ENCODE results near the gene REPIN1. TPM values are rescaled to one million over a fixed set of nuclear protein-coding genes. Genes with fewer than 3 reads are reported as not detected.

The REPIN1 gene
- total RNA-seq, 1 experiment from 2014 or later, result 106 TPM

DNA sequence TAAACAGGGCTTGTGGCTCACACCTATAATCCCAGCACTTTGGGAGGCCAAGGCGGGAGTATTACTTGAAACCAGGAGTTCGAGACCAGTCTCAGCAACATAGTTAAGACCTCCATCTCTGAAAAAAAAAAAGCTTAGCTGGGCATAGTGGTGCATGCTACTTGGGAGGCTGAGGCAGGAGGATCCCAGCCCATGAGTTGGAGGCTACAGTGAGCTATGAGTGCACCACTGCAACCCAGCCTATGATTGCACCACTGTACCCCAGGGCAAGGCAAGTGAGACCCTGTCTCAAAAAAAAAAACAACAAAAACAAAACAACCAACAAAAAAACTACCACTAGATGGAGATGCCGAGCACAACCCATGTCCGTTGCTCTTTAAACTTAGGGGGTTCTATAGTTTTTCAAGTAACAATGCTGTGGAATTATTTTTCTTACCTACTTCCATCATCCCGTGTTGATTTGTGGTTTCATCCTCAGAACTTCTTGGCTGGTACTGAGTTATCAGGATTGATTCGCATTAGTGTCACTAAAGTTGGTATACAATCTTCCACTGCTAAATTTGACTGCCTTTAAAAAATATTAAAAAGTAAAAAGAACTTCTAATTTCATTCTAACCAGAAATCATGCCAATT, 12.2 kb upstream of the REPIN1 start:
- Histone ChIP-seq H2AK5ac (ENCODE audit: insufficient read length, low read length) (no peak overlapping the region), H3K9ac (ENCODE audit: extremely low read depth, insufficient read length, low read length) (no peak overlapping the region), H4K5ac (ENCODE audit: insufficient read length, low read depth, low read length) (no peak overlapping the region), H2BK120ac (ENCODE audit: low read depth, low read length, poor library complexity, severe bottlenecking) (no peak overlapping the region), H3K79me1 (ENCODE audit: insufficient read depth, low read depth, low read length, poor library complexity, severe bottlenecking) (no peaks in the 10 kb centered on the region), H3K18ac (ENCODE audit: insufficient read length, low read depth, low read length) (no peak overlapping the region), H2BK12ac (ENCODE audit: insufficient read length, low read depth, low read length) (no peak overlapping the region), H2BK5ac (ENCODE audit: insufficient read length, low read length) (no peak overlapping the region), H3K27ac (ENCODE audit: insufficient read length, low read depth, low read length) (no peak overlapping the region), H3K79me2 (ENCODE audit: insufficient read depth, low read length) (no peaks in the 10 kb centered on the region), H3K27me3 (ENCODE audit: insufficient read depth, low read length) (no peaks in the 10 kb centered on the region), H2BK15ac (ENCODE audit: low read depth, low read length) (no peak overlapping the region), H3K4ac (ENCODE audit: low read depth, low read length) (no peak overlapping the region), H4K8ac (replicated peaks; ENCODE audit: insufficient read length, low read depth, low read length) (no peak overlapping the region), H3K4me2 (ENCODE audit: insufficient read depth, insufficient read length, low read length) (no peak overlapping the region), H2AFZ (ENCODE audit: low read length) (no peak overlapping the region), H3K23me2 (ENCODE audit: insufficient read length, low read depth, low read length, poor library complexity, severe bottlenecking) (no peaks in the 10 kb centered on the region), H3T11ph (ENCODE audit: low read length) (no peak overlapping the region), H4K91ac (ENCODE audit: insufficient read length, low read depth, low read length) (no peak overlapping the region), H3K56ac (ENCODE audit: insufficient read length, low read depth, low read length) (no peak overlapping the region), H3K9me3 (ENCODE audit: control insufficient read depth, low read depth, low read length) (no peaks in the 10 kb centered on the region), H3K23ac (ENCODE audit: insufficient read length, low read depth, low read length) (no peak overlapping the region), H2BK20ac (ENCODE audit: low read depth, low read length, poor library complexity, severe bottlenecking) (no peak overlapping the region), H3K14ac (ENCODE audit: insufficient read depth, low read length) (no peak overlapping the region), H3K4me1 (ENCODE audit: insufficient read depth, low read length) (0 out of 2 replicates have a peak, but pooled peaks cover 3% of the 10 kb centered on the region), H4K20me1 (ENCODE audit: control insufficient read depth, insufficient read depth, insufficient read length) (no peaks in the 10 kb centered on the region)
- no peak for DNase-seq
- H3K9me3 Mint-ChIP-seq, result peaks cover 4 to 7% of the 10 kb centered on the region in 2 experiments; a peak in 3 of 5 replicates
- no CpG with 5 or more reads among the region's 6 CpGs for WGBS (ENCODE audit: extremely low coverage, insufficient read length, low lambda C conversion rate)
- H3K36me3 Mint-ChIP-seq (ENCODE audit: insufficient read depth in 1 of 3, low read depth in 3 of 3), result peaks cover 0 to 4% (median 0%) of the 10 kb centered on the region in 3 experiments; a peak in 1 of 7 replicates
- no peaks in the 10 kb centered on the region; the same call in 1 of the 2 replicates for H3K27me3 Mint-ChIP-seq (ENCODE audit: low read depth)
- TF ChIP-seq, protein P1, sequence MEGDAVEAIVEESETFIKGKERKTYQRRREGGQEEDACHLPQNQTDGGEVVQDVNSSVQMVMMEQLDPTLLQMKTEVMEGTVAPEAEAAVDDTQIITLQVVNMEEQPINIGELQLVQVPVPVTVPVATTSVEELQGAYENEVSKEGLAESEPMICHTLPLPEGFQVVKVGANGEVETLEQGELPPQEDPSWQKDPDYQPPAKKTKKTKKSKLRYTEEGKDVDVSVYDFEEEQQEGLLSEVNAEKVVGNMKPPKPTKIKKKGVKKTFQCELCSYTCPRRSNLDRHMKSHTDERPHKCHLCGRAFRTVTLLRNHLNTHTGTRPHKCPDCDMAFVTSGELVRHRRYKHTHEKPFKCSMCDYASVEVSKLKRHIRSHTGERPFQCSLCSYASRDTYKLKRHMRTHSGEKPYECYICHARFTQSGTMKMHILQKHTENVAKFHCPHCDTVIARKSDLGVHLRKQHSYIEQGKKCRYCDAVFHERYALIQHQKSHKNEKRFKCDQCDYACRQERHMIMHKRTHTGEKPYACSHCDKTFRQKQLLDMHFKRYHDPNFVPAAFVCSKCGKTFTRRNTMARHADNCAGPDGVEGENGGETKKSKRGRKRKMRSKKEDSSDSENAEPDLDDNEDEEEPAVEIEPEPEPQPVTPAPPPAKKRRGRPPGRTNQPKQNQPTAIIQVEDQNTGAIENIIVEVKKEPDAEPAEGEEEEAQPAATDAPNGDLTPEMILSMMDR (conservative IDR thresholded peaks at IDR 0.05), result peak; percentile 80
- H3K4me1 Mint-ChIP-seq, result peaks cover 10 to 18% of the 10 kb centered on the region in 2 experiments
- H3K27ac Mint-ChIP-seq, result no peak overlapping the region
- H3K4me3 Mint-ChIP-seq, result no peak overlapping the region

All from H9 (cell line).